GM18951 (cell line): ENCODE results near the gene TET1.
"Not testable (repeated sequence)": the region's sequence is repeated elsewhere in the genome, so short reads cannot be mapped to it uniquely, and the experiment has no call there.

Experiments
- POLR2A ChIP-seq: IDR thresholded peaks from 4 replicates; pipeline ENCODE4 v1.6.1; 2011; ENCODE audit warnings: mild to moderate bottlenecking; ENCODE audit not compliant: insufficient read length, insufficient read depth; ENCODE audit errors: extremely low read depth
- in situ Hi-C: fragments of 300-500 bp; cut with MboI; formaldehyde crosslinking; loops from one replicate; pipeline ENCODE4 v1.12.0; 2022; ENCODE audit warnings: low sequenced_read_pairs, mixed read lengths, inconsistent platforms; ENCODE audit not compliant: unreplicated experiment

The TET1 gene

DNA sequence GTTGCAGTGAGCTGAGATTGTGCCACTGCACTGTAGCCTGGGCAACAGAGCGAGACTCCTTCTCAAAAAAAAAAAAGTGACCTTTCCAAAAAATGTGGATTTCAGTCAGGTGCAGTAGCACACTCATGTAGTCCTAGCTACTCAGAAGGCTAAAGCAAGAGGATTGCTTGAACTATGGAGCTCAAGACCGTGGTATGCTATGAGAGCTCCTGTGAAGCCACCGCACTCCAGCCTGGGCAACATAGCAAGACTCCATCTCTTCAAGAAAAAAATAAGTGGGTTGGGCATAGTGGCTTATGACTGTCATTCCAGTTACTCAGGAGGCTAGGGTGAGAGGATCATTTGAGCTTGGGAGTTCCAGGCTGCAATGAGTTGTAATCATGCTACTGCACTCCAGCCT lies 51.1 kb downstream of the TET1 start:
- no peak for TF ChIP-seq POLR2A
- in situ Hi-C loops, result no loop called here

DNA sequence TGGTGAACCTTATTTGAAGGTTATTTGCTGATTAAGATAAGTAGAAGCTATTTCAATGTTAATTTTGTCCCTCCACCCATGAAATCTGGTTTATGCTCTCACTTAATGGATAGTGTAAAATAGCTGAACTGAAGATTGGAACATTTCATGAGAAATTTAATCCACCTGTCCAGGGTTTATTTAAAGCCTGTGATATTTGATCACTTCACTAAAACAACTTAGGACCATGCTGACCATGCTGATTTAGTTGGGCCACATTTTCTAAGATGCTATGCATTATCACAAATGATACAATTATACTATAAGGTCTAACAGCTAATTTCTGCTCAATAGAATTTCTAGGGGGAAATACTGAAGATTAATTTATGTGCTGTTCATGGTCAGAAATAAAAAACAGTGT lies 53.8 kb downstream of the TET1 start:
- in situ Hi-C loops, result not testable (repeated sequence)

DNA sequence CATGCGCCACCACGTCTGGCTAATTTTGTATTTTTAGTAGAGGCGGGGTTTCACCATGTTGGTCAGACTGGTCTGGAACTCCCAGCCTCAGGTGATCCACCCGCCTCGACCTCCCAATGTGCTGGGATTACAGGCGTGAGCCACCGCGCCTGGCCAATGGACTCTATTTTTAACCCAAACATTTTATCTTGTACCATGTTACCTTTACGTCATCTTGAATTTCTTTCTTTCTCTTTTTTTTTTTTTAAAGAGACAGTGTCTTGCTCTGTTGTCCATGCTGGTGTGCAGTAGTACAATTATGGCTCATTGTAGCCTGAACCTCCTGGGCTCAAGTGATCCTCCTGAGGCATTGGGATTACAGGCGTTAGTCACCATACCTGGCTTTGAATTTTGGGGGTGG lies 57.6 kb downstream of the TET1 start:
- in situ Hi-C loops, result not testable (repeated sequence)

DNA sequence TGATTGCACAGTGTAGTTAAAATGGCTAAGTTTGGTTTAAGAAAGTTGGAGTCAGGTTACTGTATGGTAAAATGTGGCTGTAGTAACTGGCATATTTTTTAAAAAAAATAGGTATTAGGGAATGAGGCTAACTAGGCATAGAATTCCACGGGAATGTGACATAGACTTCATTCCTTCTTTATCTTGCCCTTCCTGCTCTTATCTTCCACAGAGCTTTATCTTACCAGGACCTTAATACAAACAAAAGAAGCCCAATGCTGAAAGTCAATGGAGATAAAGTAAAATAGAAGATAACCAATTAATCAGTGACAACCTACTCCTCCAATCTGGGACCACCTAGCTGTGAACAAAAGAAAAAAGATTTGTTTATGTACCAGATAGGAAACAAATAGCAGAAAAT lies 58.1 kb downstream of the TET1 start:
- in situ Hi-C loops, result no loop called here
- TF ChIP-seq POLR2A, result no peak

DNA sequence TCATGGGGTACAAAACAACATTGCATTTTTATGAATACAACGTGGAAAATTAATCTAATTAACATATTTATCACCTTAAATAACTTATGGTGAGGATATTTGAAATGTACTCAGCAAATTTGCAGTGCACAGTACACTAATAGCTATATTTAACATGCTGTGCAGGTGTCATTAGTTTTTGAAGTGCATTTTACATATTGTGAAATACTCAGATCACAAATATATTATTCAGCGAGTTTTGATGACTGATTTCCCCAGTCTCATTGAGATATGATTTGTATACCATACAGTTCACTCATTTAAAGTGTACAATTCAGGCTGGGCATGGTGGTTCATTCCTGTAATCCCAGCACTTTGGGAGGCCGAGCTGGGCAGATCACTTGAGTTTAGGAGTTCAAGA lies 59.5 kb downstream of the TET1 start:
- no peak for TF ChIP-seq POLR2A
- in situ Hi-C loops, result no loop called here

DNA sequence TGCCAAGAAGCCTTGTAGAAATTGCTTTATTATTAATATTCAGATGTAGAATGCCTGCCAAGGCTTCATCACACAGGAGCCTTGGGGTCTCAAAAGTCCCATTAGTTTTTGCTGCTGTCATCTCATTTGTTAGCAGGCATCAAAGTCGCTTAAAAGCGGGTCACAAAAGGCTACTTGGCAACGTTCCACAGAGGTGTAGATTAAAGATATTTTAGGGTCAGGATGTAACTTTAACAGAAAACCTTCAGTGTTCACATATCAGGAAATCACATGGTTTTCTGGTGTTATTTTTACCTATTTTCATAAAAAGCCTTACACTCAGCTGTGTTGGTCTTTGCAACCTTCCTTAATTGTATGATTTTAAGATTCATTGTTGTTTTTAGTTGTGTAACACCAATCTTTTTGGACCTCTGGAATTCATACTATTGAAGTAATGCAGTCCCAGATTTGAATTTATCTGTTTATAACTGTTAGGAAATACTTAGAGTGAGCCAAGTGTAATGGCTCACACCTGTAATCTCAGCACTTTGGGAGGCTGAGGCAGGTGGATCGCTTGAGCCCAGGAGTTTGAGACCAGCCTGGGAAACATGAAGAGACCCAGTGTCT lies 65.3 kb downstream of the TET1 start:
- TF ChIP-seq POLR2A, result no peak
- in situ Hi-C loops, result no loop called here

DNA sequence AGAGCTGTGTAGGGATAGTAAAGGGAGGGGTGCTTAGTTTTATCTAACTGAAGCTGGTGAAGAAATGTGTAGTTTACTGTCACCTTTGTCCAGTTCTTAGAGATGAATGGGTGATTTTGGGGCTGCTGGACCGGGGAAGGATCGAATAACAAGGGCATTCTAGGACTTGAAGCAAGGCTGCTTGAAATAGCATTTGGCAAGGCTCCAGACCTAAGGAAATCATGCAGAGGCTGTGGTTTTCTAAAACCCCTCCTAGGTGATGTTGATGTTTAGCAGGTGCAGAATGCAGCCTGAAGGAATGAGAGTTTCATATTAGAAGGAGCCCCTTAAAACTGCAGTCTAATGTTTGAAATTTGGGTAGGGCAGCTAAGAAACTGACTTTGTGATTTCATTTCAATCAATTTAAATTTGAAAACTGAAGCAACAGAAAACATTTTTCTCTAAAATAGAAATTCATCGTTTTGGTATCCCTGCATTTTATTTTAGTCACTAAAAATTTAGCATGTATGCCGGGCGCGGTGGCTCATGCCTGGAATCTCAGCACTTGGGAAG lies 68.5 kb downstream of the TET1 start:
- in situ Hi-C loops, result no loop called here
- TF ChIP-seq POLR2A, result no peak

DNA sequence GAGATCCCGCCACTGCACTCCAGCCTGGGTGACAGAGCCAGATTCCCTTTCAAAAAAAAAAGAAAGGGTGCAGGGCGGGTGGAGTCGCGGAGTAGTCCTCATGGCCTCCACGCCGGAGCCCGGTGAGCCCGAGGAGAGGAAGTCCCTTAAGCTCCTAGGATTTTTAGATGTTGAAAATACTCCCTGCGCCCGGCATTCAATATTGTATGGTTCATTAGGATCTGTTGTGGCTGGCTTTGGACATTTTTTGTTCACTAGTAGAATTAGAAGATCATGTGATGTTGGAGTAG lies 72.1 kb downstream of the TET1 start:
- in situ Hi-C loops, result not testable (repeated sequence)

DNA sequence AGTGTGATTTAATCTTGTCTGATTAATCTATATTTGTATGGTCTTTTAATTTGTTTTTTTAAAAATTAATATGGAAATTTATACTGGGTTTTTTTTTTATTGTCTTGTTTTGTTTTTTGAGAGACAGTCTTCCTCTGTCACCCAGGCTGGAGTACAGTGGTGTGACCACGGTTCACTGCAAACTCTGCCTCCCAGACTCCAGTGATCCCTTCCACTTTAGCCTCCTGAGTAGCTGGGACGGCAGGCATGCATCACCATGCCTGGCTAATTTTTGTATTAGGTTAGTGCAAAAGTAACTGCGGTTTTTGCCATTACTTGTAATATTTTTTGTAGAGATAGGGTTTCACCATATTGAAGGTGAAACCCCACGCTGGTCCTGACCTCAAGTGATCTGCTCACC lies 73.1 kb downstream of the TET1 start:
- no peak for TF ChIP-seq POLR2A
- in situ Hi-C loops, result no loop called here

DNA sequence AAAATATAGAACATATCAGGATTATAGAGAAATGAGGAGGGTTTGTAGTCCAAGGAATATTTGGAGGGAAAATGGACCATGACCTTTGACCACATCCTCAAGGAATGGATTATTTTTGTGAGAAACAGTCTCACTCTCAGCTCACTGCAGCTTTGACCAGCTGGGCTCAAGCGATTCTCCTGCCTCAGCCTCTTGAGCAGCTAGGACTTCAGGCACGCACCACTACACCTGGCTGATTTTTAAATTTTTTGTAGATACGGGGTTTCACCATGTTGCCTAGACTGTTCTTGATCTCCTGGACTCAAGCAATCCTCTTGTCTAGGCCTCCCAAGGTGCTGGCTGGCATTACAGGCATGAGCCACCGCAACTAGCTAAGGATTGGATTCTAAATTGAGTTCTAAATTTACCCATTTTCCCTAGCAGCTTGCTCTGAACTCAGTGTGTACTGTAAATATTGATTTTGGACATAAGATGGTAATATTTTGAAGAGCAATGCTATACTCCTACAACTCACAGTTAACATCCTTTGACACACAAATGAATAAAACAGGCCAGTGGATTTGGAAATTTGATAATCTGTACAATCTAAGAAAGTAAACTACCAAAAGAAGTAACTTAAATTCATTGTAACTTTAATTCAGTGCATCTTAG lies 73.8 kb downstream of the TET1 start:
- TF ChIP-seq POLR2A, result no peak
- in situ Hi-C loops, result no loop called here

DNA sequence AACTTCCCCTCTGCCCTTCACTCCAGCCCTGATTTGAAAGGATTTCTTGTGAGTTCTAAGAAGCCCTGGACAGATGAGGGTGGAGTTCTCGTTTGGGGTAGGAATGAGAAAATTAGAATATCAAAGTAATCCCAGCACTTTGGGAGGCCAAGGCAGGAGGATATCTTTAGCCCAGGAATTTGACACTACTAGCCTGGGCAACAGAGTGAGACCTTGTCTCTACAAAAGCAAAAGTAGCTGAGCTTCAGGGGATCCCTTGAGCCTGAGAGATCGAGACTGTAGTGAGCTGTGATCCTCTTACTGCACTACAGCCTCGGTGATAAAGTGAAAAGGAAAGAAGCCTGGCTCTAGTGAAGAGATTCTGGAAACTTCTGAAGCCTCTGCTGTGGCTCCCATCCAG lies 76.2 kb downstream of the TET1 start:
- TF ChIP-seq POLR2A, result no peak
- in situ Hi-C loops, result no loop called here

DNA sequence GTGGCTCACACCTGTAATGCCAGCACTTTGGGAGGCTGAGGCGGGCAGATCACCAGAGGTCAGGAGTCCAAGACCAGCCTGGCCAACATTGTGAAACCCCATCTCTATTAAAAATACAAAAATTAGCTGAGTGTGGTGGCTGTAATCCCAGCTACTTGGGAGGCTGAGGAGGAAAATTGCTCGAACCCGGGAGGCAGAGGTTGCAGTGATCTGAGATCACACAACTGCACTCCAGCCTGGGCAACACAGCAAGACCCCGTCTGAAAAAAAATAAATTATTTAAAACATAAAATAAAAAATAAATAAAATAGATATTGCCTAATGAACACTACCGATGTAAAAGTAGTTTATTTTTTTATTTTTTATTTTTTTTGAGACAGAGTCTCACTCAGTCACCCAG lies 83.4 kb downstream of the TET1 start:
- in situ Hi-C loops, result not testable (repeated sequence)

DNA sequence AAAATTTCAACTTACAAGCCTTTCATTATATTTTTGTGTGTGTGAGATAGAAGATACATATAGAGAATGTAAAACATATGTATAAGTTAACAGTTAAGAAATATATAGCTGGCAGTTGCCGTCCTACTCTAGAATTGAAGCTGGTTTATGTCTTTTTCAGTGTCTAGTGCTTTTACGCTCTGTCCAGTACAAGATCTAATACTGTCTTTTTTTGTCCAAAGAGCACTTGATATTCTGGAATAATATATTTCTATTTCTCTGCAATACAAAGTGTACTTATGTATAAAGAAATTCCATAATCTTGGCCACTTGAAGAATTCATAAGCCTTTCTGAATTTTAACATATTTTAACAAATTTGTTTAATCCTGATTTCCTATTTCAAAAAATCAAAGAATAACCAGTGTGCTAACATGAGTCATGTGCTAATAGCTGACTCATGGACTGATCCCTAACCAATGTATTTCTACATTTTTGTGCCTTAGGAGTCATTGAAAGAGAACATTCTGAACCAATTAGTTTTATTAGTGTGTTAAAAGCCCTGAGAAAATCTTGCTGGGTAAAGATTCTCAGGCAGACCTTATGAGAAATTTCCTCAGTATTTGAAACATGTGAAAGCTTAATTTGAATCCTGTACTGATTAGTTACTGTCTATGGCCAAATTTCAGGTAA lies 87.7 kb downstream of the TET1 start:
- TF ChIP-seq POLR2A, result no peak
- in situ Hi-C loops, result no loop called here

DNA sequence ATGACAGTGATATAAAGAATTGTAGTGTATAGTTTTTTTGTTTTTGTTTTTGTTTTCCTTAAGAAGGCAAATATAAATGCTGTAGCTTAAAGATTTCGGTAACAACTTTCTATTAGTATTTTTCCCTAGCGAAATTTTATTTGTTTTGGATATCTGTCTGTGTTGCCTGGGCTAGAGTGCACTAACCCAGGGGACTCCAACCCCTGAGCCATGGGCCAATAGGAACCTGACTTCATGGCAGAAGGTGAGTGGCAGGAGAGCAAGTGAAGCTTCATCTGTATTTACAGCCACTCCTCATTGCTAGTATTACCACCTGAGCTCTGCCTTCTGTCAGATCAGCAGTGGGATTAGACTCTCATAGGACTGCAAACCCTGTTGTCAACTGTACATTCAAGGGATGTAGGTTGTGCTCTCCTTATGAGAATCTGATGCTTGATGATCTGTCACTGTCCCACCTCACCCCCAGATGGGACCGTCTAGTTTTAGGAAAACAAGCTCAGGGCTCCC lies 95.5 kb downstream of the TET1 start:
- in situ Hi-C loops, result no loop called here
- no peak for TF ChIP-seq POLR2A
